DND-41 (cell line): ENCODE results near the gene ZNF391.

ENCODE experiments used
- EZH2 ChIP-seq: IDR thresholded peaks from 3 replicates; pipeline ENCODE4 v1.6.1; 2012; ENCODE audit warnings: borderline replicate concordance, low read depth, mild to moderate bottlenecking, moderate library complexity, low read length, inconsistent platforms; ENCODE audit not compliant: severe bottlenecking
- TF ChIP-seq, protein P1 (sequence below): IDR thresholded peaks from 2 replicates; pipeline ENCODE4 v1.5.1; 2012; ENCODE audit warnings: borderline replicate concordance, low read length, moderate library complexity, mild to moderate bottlenecking; ENCODE audit not compliant: poor library complexity, severe bottlenecking; ENCODE audit errors: extremely low read depth

DNA sequence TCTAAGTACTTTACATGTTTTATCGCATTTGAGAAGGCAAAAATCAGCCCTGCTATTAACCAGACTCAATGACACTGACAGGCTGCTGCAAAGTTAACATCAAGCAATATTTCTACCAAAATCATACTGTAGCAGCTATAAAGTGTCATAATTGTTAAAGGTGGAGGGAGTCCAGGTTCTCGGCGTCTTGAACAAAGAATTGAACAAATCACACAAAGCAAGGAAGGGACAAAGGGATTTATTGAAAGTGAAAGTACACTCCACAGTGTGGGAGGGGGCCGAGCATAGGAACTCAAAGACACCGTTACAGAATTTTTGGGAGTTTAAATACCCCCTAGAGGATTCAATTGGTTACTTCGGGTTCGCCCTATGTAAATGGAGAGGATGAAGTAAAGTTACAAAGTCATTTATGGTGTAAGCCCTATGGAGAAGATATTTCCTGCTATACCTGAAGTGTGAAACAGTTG is 12.9 kb upstream of the ZNF391 start:
- no peak for TF ChIP-seq EZH2
- TF ChIP-seq, protein P1, sequence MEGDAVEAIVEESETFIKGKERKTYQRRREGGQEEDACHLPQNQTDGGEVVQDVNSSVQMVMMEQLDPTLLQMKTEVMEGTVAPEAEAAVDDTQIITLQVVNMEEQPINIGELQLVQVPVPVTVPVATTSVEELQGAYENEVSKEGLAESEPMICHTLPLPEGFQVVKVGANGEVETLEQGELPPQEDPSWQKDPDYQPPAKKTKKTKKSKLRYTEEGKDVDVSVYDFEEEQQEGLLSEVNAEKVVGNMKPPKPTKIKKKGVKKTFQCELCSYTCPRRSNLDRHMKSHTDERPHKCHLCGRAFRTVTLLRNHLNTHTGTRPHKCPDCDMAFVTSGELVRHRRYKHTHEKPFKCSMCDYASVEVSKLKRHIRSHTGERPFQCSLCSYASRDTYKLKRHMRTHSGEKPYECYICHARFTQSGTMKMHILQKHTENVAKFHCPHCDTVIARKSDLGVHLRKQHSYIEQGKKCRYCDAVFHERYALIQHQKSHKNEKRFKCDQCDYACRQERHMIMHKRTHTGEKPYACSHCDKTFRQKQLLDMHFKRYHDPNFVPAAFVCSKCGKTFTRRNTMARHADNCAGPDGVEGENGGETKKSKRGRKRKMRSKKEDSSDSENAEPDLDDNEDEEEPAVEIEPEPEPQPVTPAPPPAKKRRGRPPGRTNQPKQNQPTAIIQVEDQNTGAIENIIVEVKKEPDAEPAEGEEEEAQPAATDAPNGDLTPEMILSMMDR: peak; percentile 34
